NB4 (cell line): ENCODE measurements around the gene SMPD3.

Experiments
- CTCF ChIP-seq: IDR thresholded peaks from one replicate; pipeline ENCODE4 v1.5.1; 2012; ENCODE audit warnings: low read depth, low read length
- MAX ChIP-seq: IDR thresholded peaks from 2 replicates; pipeline ENCODE4 v1.6.1; 2011; ENCODE audit warnings: low read depth, low read length
- MYC ChIP-seq: IDR thresholded peaks from 2 replicates; pipeline ENCODE4 v1.6.1; 2011; ENCODE audit warnings: low read depth, low read length
- POLR2A ChIP-seq: IDR thresholded peaks from 2 replicates; pipeline ENCODE4 v1.6.1; 2011; ENCODE audit warnings: mild to moderate bottlenecking; ENCODE audit not compliant: insufficient read length; ENCODE audit errors: extremely low read depth

- TF ChIP-seq CTCF, result no peak
- no peak for TF ChIP-seq POLR2A
- TF ChIP-seq MYC, result no peak
- no peak for TF ChIP-seq MAX
These were observed 123.4 kb downstream of the SMPD3 start for GRCh38 chr16:68324780-68325357.
